Heart left ventricle (tissue), 16 donors: ENCODE results near the gene DCUN1D1. TPM values are rescaled to one million over a fixed set of nuclear protein-coding genes. Genes with fewer than 3 reads are reported as not detected.

Source experiments
- ATAC-seq, 4 donors: fragments of 200-7000 bp; cut with Tn5 transposase; one replicate each; pipeline ENCODE4 v1.9.1; 2020 to 2022; ENCODE audit warnings: moderate library complexity in 4 of 4, mild to moderate bottlenecking in 3 of 4, moderate number of reproducible peaks in 1 of 4
- DNase-seq, 5 donors: peaks; one replicate each; pipeline ENCODE4 v3.0.0-alpha.2; 2020
- H3K27ac ChIP-seq, 12 donors: fragments of 200-600 bp; sonication (generic) in 4 of 12; one replicate each; pipeline versions ENCODE4 v1.5.0 to v1.8.0; 2016 to 2022; ENCODE audit warnings: mild to moderate bottlenecking in 2 of 12
- H3K27me3 ChIP-seq, 9 donors: fragments of 200-600 bp; sonication (generic) in 2 of 9; one replicate each; pipeline versions ENCODE4 v1.5.1 to v1.8.0; 2016 to 2022; ENCODE audit warnings: mild to moderate bottlenecking in 3 of 9
- H3K36me3 ChIP-seq, 9 donors: fragments of 200-600 bp; sonication (generic) in 2 of 9; one replicate each; pipeline versions ENCODE4 v1.5.0 to v1.8.0; 2018 to 2022; ENCODE audit warnings: mild to moderate bottlenecking in 2 of 9
- H3K4me1 ChIP-seq, 12 donors: fragments of 200-600 bp; sonication (generic) in 4 of 12; one replicate each; pipeline versions ENCODE4 v1.5.0 to v1.8.0; 2016 to 2022; ENCODE audit warnings: mild to moderate bottlenecking in 3 of 12
- H3K4me3 ChIP-seq, 12 donors: fragments of 200-600 bp; sonication (generic) in 4 of 12; one replicate each; pipeline versions ENCODE4 v1.5.0 to v1.8.0; 2017 to 2022; ENCODE audit warnings: mild to moderate bottlenecking in 9 of 12, moderate library complexity in 4 of 12
- H3K9me3 ChIP-seq, 12 donors: fragments of 200-600 bp; sonication (generic) in 4 of 12; one replicate each; pipeline versions ENCODE4 v1.5.0 to v1.8.0; 2016 to 2022; ENCODE audit warnings: mild to moderate bottlenecking in 1 of 12
- CTCF ChIP-seq, 12 donors: fragments of 200-600 bp; sonication (generic) in 4 of 12; IDR thresholded peaks; one replicate each; pipeline versions ENCODE4 v1.5.0 to v1.8.0; 2018 to 2022; ENCODE audit warnings: antibody characterized with exemption in 12 of 12, mild to moderate bottlenecking in 5 of 12
- POLR2A ChIP-seq, 2 donors: fragments of 450-650 bp; IDR thresholded peaks; one replicate each; pipeline ENCODE4 v1.6.1; 2017; ENCODE audit warnings: antibody characterized with exemption in 2 of 2, mild to moderate bottlenecking in 2 of 2, moderate library complexity in 2 of 2
- WGBS, 4 donors: extraction: QIAGEN DNeasy Blood & Tissue Kit in 2 of 4; methylation state at CpG; one replicate each; pipeline versions ENCODE4 v1.1.5 to v1.1.7; 2013 to 2018; 5-methylcytosine and 5-hydroxymethylcytosine counted together
- intact Hi-C, 10 donors: fragments of 100-400 bp; cut with DNase I; formaldehyde crosslinking; loops; one replicate each; pipeline versions ENCODE4 v1.11.1 to v1.14.2; 2022
- polyA plus RNA-seq, 2 donors: library from polyadenylated mRNA; stranded (reverse); fragments of 200-250 nt; gene quantifications; one replicate each; pipeline ENCODE4 v1.2.3, GENCODE V29; 2013
- total RNA-seq, 9 donors: library from RNA; depleted of rRNA in 2 of 9; stranded (reverse); fragments of >200 nt in 2 of 9; fragmentation: NEBNext Ultra II Directional in 3 of 9; extraction: Animal tissue kit (Norgen Biotek cat#: 25700) in 3 of 9; gene quantifications; one replicate each; pipeline versions ENCODE4 v1.1.0 to v1.2.4, GENCODE V29; 2016 to 2023
- donor health status: ischemic (EF 13 %, LVEDD 7.1; RV severe dilation, severe dysfunction).
- donor health status: healthy with polysubstance abuse.
- donor health status: DM: no; HTN: yes; CAD: no.
- donor health status: DM: no; HTN: no; CAD: no.
- donor health status: ischemic (EF 25% LVEDD 6.9; RV normal size, moderate dysfunction).
- donor health status: ischemic (EF 25% LVEDD 5.7; RV mildly dilated, moderate dysfunction).
- donor health status: healthy.
- donor health status: DM: yes; HTN: yes; CAD: no.
- donor health status: ischemic (EF 35%, LVEDD 5.7; RV mildly dilated, moderate dysfunction).
- donor health status: nonischemic (EF 11% LVEDD 7.7; RV severe dilation, severe dysfunction).
- donor health status: DM: yes; HTN: yes; CAD: no.
- donor health status: PGD.
- donor health status: ischemic (EF 29% LVEDD 5.4; RV normal size, mild dysfunction).
- donor health status: nonischemic (EF 23%, LVEDD 6.1; RV moderate dilation, normal function).

DCUN1D1 gene
- total and polyA plus RNA-seq, 11 donors, result 5.4 to 43.0 (median 34.8) TPM

DNA sequence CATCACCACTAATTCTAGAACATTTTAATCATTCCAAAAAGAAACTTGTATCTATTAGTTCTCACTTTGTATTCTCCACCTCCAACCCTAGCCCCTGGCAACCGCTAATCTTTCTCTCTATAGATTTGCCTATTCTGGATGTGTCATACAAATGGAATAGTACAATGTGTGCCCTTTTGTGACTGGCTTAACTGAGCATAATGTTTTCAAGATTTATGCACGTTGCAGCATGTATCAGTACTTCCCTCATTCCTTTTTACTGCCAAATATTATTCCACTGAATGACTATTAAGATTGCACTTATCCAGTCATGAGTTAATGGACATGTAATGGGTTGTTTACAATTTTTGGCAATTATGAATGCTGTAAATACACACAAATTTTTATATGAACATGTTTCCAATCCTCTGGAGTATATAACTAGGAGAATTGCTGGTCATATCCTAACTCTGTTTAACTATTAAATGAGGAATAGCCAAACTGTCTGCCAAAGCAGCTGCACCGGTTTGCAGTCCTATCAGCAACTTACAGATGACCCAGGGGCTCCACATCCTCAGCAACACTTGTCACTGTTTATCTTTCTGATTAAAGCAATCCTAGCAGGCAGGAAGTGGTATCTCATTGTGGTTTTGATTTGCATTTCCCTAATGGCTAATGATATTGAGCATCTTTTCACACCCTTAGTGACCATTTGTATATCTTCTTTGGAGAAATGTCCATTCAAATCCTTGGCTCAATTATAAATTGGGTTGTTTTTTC lies 42.9 kb downstream of the DCUN1D1 start:
- Histone ChIP-seq H3K4me1 (peaks cover 0 to 14% (median 0%) of the 10 kb centered on the region in 12 donors), H3K4me3 (no peak overlapping the region), H3K27ac (no peak overlapping the region), H3K36me3 (peaks cover 0 to 15% (median 0%) of the 10 kb centered on the region in 9 donors), H3K9me3 (peaks cover 0 to 7% (median under 1%) of the 10 kb centered on the region in 12 donors), H3K27me3 (no peaks in the 10 kb centered on the region)
- ATAC-seq, result no peak
- intact Hi-C loops, result no loop called here
- no peak for DNase-seq
- WGBS, 4 donors, result 44 to 49% (median 46%) methylated on average over 3 of the region's 3 CpGs
- TF ChIP-seq CTCF (IDR thresholded peaks at IDR 0.05) (no peak), POLR2A (IDR thresholded peaks at IDR 0.05) (no peak)

GRCh38 chr3:182936918-182937285 lies 43.4 kb downstream of the DCUN1D1 start:
- intact Hi-C loops, result no loop called here
- DNase-seq, result no peak
- H3K36me3 ChIP-seq, result peaks cover 0 to 15% (median 0%) of the 10 kb centered on the region in 9 donors
- no peaks in the 10 kb centered on the region for H3K27me3 ChIP-seq
- ATAC-seq, result no peak
- H3K4me3 ChIP-seq, result no peak overlapping the region
- peaks cover 0 to 14% (median 0%) of the 10 kb centered on the region in 12 donors for H3K4me1 ChIP-seq
- 75 to 87% (median 81%) methylated on average over 1 of the region's 1 CpG for WGBS, 4 donors
- H3K27ac ChIP-seq, result no peak overlapping the region
- no peak for TF ChIP-seq POLR2A (IDR thresholded peaks at IDR 0.05)
- TF ChIP-seq CTCF (IDR thresholded peaks at IDR 0.05), result no peak
- H3K9me3 ChIP-seq, result peaks cover 0 to 12% (median 3%) of the 10 kb centered on the region in 12 donors

GRCh38 chr3:182936239-182936917 lies 44.0 kb downstream of the DCUN1D1 start:
- DNase-seq (no peak), ATAC-seq (no peak)
- peaks cover 0 to 17% (median 5%) of the 10 kb centered on the region in 12 donors for H3K9me3 ChIP-seq
- peaks cover 0 to 14% (median 0%) of the 10 kb centered on the region in 12 donors for H3K4me1 ChIP-seq
- H3K36me3 ChIP-seq, result peaks cover 0 to 15% (median 0%) of the 10 kb centered on the region in 9 donors
- 84 to 91% (median 86%) methylated on average over 4 of the region's 4 CpGs for WGBS, 4 donors
- H3K27me3 ChIP-seq, result no peaks in the 10 kb centered on the region
- intact Hi-C loops, result no loop called here
- H3K4me3 ChIP-seq, result no peak overlapping the region
- TF ChIP-seq CTCF (IDR thresholded peaks at IDR 0.05) (no peak), POLR2A (IDR thresholded peaks at IDR 0.05) (no peak)
- no peak overlapping the region for H3K27ac ChIP-seq

GRCh38 chr3:182935803-182936202 lies 44.5 kb downstream of the DCUN1D1 start:
- DNase-seq, result no peak
- peaks cover 0 to 22% (median 5%) of the 10 kb centered on the region in 12 donors for H3K9me3 ChIP-seq
- intact Hi-C loops, result no loop called here
- H3K4me3 ChIP-seq, result no peak overlapping the region
- peaks cover 0 to 14% (median 0%) of the 10 kb centered on the region in 12 donors for H3K4me1 ChIP-seq
- no peak for TF ChIP-seq CTCF (IDR thresholded peaks at IDR 0.05)
- ATAC-seq, result no peak
- H3K36me3 ChIP-seq, result peaks cover 0 to 15% (median 0%) of the 10 kb centered on the region in 9 donors
- H3K27me3 ChIP-seq, result no peaks in the 10 kb centered on the region
- no peak overlapping the region for H3K27ac ChIP-seq
- 61 to 76% (median 72%) methylated on average over 3 of the region's 3 CpGs for WGBS, 4 donors
